Activated CD4-positive, alpha-beta T cell treated with anti-CD3 and anti-CD28 coated beads for 36 hours (primary cell): ENCODE measurements around the gene CCND1. TPM values are rescaled to one million over a fixed set of nuclear protein-coding genes. Genes with fewer than 3 reads are reported as not detected.

Experiments used
- ATAC-seq: fragments of 200-7000 bp; cut with Tn5 transposase; one replicate; pipeline ENCODE4 v1.10.0; 2021; ENCODE audit warnings: mild to moderate bottlenecking, moderate library complexity
- CTCF ChIA-PET: fragments of 350-600 bp; sonication (Branson Sonifier 250); formaldehyde crosslinking; loops from one replicate; lab custom pipeline; 2021; ENCODE audit warnings: antibody characterized with exemption; lab: Charles Lee
- POLR2A ChIA-PET: fragments of 350-600 bp; sonication (Branson Sonifier 250); formaldehyde crosslinking; loops from one replicate; lab custom pipeline; 2021; ENCODE audit warnings: antibody characterized with exemption, inconsistent platforms; lab: Charles Lee
- DNase-seq: peaks from one replicate; pipeline ENCODE4 v3.0.0-alpha.2; 2020
- H3K27ac Mint-ChIP-seq: one replicate; pipeline ENCODE4 v1.8.0; 2021; ENCODE audit warnings: mixed read lengths
- H3K27me3 Mint-ChIP-seq: one replicate; pipeline ENCODE4 v1.8.0; 2021; ENCODE audit warnings: mixed read lengths
- H3K36me3 Mint-ChIP-seq: one replicate; pipeline ENCODE4 v1.8.0; 2021; ENCODE audit warnings: low read depth, mixed read lengths
- H3K4me1 Mint-ChIP-seq: one replicate; pipeline ENCODE4 v1.8.0; 2021; ENCODE audit warnings: mixed read lengths
- H3K4me3 Mint-ChIP-seq: one replicate; pipeline ENCODE4 v1.8.0; 2021; ENCODE audit warnings: mild to moderate bottlenecking, moderate library complexity, mixed read lengths
- H3K9me3 Mint-ChIP-seq: one replicate; pipeline ENCODE4 v1.8.0; 2021; ENCODE audit warnings: low read depth, mixed read lengths
- intact Hi-C, 2 experiments: fragments of 100-400 bp; cut with DNase I in 1 of 2; cut with micrococcal nuclease in 1 of 2; formaldehyde crosslinking; loops; one replicate each; pipeline versions ENCODE4 v1.14.2 to v1.15.1; 2022 to 2024; cut with DNase I, micrococcal nuclease
- total RNA-seq, 2 experiments: library from RNA; stranded (reverse); gene quantifications; one replicate each; pipeline ENCODE4 v1.2.3, GENCODE V29; 2021

Gene CCND1
- total RNA-seq, 2 experiments from 2014 or later, result 0.50 to 0.77 TPM

- no peaks in the 10 kb centered on the region for H3K36me3 Mint-ChIP-seq
- H3K27me3 Mint-ChIP-seq, result peaks cover 27% of the 10 kb centered on the region
- DNase-seq (peak; percentile 64), ATAC-seq (peak; percentile 11)
- POLR2A ChIA-PET, result no interaction called here
- CTCF ChIA-PET, result interaction anchor here (0.6 to 3.0 kb wide), 7 partner anchors 17 to 543 kb away, joined by 3 to 8 read pairs (median 3); no protein-coding TSS in a partner anchor
- intact Hi-C loops, result loop anchor here in 1 of 2 experiments (2.0 to 5.0 kb wide), 6 partner anchors 28 to 798 kb away; no protein-coding TSS in a partner anchor
- no peaks in the 10 kb centered on the region for H3K9me3 Mint-ChIP-seq
- no peak overlapping the region for H3K27ac Mint-ChIP-seq
- peak overlapping the region; percentile 48 for H3K4me3 Mint-ChIP-seq
- peaks cover 22% of the 10 kb centered on the region for H3K4me1 Mint-ChIP-seq
Observed at GRCh38 chr11:69642549-69642912, 1.6 kb downstream of the CCND1 start.

- H3K27me3 Mint-ChIP-seq, result peaks cover 23% of the 10 kb centered on the region
- H3K9me3 Mint-ChIP-seq, result no peaks in the 10 kb centered on the region
- H3K27ac Mint-ChIP-seq, result no peak overlapping the region
- POLR2A ChIA-PET, result no interaction called here
- peak; percentile 86 for DNase-seq
- CTCF ChIA-PET, result interaction anchor here (0.5 to 3.0 kb wide), 11 partner anchors 16 to 544 kb away, joined by 3 to 8 read pairs (median 3); no protein-coding TSS in a partner anchor
- peak; percentile 80 for ATAC-seq
- intact Hi-C loops, result loop anchor here (1.0 to 5.0 kb wide), 9 partner anchors 28 to 798 kb away; no protein-coding TSS in a partner anchor
- no peaks in the 10 kb centered on the region for H3K36me3 Mint-ChIP-seq
- peak overlapping the region; percentile 51 for H3K4me3 Mint-ChIP-seq
- peaks cover 18% of the 10 kb centered on the region for H3K4me1 Mint-ChIP-seq
Observed at GRCh38 chr11:69642913-69643632, 2.1 kb downstream of the CCND1 start.

DNA sequence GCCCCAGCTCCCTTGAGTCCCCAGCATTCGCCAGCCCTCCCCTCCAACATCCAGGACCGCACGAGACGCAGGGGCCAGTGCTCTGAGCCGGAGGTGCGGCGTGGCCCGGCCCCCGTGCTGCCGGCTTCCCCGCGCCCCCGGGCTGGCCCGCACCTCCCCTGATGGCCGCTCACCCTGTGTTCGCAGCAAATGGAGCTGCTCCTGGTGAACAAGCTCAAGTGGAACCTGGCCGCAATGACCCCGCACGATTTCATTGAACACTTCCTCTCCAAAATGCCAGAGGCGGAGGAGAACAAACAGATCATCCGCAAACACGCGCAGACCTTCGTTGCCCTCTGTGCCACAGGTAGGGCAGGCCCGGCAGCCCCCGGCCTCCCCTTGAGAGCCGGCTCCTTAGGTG, 2.7 kb downstream of the CCND1 start:
- H3K36me3 Mint-ChIP-seq, result no peaks in the 10 kb centered on the region
- peaks cover 15% of the 10 kb centered on the region for H3K4me1 Mint-ChIP-seq
- H3K4me3 Mint-ChIP-seq, result peak overlapping the region; percentile 51
- peaks cover 20% of the 10 kb centered on the region for H3K27me3 Mint-ChIP-seq
- POLR2A ChIA-PET, result no interaction called here
- DNase-seq, result no peak
- intact Hi-C loops, result loop anchor here (1.0 to 5.0 kb wide), 9 partner anchors 27 to 799 kb away; no protein-coding TSS in a partner anchor
- CTCF ChIA-PET, result interaction anchor here (0.5 to 3.0 kb wide), 9 partner anchors 16 to 543 kb away, joined by 3 to 8 read pairs (median 3); no protein-coding TSS in a partner anchor
- no peak for ATAC-seq
- H3K9me3 Mint-ChIP-seq, result no peaks in the 10 kb centered on the region
- no peak overlapping the region for H3K27ac Mint-ChIP-seq

DNA sequence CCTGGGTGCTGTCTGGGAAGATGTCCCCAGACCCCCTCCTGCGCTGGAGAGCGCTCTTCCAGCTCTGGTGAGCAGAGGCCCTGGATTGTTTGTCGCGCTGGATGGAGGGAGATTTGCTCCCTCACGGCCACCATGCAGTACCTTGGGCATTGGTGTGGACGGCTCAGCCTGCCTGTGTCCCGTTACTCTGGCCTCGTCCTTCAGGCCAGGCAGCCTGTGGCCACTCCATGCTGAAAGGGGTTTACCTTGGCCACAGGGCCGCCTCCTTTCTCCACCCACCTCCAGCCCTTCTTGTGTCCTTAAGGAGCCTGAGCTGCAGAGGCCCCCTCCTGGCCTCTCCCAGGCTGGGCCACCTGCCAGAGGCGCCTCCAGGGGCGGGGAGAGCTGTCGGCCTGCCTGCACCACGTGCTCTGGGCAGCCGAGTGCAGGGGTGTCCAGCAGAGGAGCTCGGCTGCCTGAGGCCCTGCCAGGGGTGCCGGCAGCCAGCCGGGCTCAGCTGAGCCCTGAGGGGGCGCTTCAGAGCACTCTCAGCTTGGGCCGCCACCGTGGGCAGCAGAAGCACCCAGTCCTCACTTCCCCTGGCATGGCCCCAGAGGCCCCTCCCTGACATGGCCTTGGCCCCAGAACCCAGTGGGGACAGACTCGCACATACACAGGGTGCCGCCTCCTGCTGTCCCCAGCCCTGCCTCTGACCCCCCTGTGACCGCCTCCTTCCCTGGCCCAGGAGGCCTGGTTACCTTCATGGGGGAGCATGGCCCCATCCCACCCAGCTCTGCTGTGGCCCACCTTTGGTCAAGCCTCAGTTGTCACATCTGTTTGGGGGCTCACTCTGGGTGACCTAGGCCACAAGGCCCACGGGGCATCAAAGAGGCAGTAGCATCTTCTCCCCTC, 3.4 kb downstream of the CCND1 start:
- intact Hi-C loops, result loop anchor here in 1 of 2 experiments (5.0 kb wide), 2 partner anchors 202 to 407 kb away; no protein-coding TSS in a partner anchor

GRCh38 chr11:69644962-69645675, 4.2 kb downstream of the CCND1 start:
- intact Hi-C loops, result loop anchor here in 1 of 2 experiments (5.0 kb wide), 2 partner anchors 203 to 408 kb away; no protein-coding TSS in a partner anchor
- no peaks in the 10 kb centered on the region for H3K9me3 Mint-ChIP-seq
- no peak overlapping the region for H3K4me3 Mint-ChIP-seq
- POLR2A ChIA-PET, result no interaction called here
- no peak overlapping the region for H3K27ac Mint-ChIP-seq
- ATAC-seq, result no peak
- H3K27me3 Mint-ChIP-seq, result peaks cover 12% of the 10 kb centered on the region
- H3K36me3 Mint-ChIP-seq, result no peaks in the 10 kb centered on the region
- CTCF ChIA-PET, result interaction anchor here (0.7 to 3.0 kb wide), 4 partner anchors 25 to 547 kb away, joined by 3 to 8 read pairs (median 4); no protein-coding TSS in a partner anchor
- no peak for DNase-seq
- H3K4me1 Mint-ChIP-seq, result peaks cover 9% of the 10 kb centered on the region

More for the DNA sequence above, 3.4 kb downstream of the CCND1 start:
- H3K27me3 Mint-ChIP-seq, result peaks cover 18% of the 10 kb centered on the region
- no peaks in the 10 kb centered on the region for H3K9me3 Mint-ChIP-seq
- ChIA-PET CTCF (interaction anchor here (0.7 to 3.0 kb wide), 5 partner anchors 26 to 546 kb away, joined by 3 to 8 read pairs (median 4); no protein-coding TSS in a partner anchor), POLR2A (no interaction called here)
- peak overlapping the region; percentile 25 for H3K27ac Mint-ChIP-seq
- no peaks in the 10 kb centered on the region for H3K36me3 Mint-ChIP-seq
- peaks cover 12% of the 10 kb centered on the region for H3K4me1 Mint-ChIP-seq
- H3K4me3 Mint-ChIP-seq, result no peak overlapping the region
- DNase-seq, result no peak
- ATAC-seq, result no peak

DNA sequence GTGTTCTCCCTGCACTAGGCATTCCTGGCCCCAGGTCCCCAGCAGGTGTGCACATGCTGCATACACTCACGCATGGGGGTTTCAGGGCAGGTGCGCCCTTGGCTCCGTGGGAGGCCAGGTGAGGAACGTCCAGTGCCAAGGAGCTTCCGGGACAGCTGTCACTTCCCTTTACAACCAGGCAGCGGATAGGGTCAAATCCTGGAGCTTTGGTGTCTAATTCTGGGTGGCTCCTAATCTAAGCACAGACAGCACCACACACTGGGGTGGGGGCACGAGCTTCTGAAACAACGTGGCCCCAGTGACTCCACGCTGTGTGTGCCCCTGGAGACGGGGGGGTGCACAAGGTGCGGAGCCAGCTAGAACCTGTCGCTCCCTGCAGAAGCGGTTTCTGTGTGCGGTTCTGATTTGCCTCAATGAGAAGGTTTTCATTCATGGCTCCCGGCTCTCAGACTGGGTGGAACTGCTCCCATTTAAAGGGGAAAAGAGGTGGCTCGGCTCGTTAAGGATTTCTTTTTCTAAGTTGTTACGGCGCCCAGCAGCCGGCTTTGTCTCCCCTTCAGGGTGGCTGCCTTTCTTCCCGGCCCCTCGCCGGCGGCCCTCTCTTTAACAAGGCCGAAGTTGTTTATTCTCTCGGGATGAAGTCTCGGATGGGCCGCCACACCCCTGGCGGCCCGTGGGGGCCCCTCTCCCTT, 5.0 kb downstream of the CCND1 start:
- Mint-ChIP-seq H3K27me3 (peaks cover 5% of the 10 kb centered on the region), H3K4me3 (no peak overlapping the region), H3K27ac (no peak overlapping the region), H3K9me3 (no peaks in the 10 kb centered on the region), H3K36me3 (no peaks in the 10 kb centered on the region), H3K4me1 (peaks cover 5% of the 10 kb centered on the region)
- ATAC-seq (no peak), DNase-seq (no peak)
- intact Hi-C loops, result no loop called here
- ChIA-PET POLR2A (no interaction called here), CTCF (interaction anchor here (0.7 to 1.1 kb wide), 3 partner anchors 25 to 415 kb away, joined by 3 to 5 read pairs (median 3); no protein-coding TSS in a partner anchor)

GRCh38 chr11:69646493-69647389, 5.8 kb downstream of the CCND1 start:
- Mint-ChIP-seq H3K4me3 (no peak overlapping the region), H3K9me3 (no peaks in the 10 kb centered on the region), H3K4me1 (no peaks in the 10 kb centered on the region), H3K36me3 (no peaks in the 10 kb centered on the region), H3K27ac (no peak overlapping the region), H3K27me3 (no peaks in the 10 kb centered on the region)
- intact Hi-C loops, result no loop called here
- DNase-seq (no peak), ATAC-seq (no peak)
- POLR2A ChIA-PET, result no interaction called here
- CTCF ChIA-PET, result interaction anchor here (0.6 to 0.7 kb wide), 2 partner anchors 416 to 579 kb away, joined by 3 read pairs; no protein-coding TSS in a partner anchor

DNA sequence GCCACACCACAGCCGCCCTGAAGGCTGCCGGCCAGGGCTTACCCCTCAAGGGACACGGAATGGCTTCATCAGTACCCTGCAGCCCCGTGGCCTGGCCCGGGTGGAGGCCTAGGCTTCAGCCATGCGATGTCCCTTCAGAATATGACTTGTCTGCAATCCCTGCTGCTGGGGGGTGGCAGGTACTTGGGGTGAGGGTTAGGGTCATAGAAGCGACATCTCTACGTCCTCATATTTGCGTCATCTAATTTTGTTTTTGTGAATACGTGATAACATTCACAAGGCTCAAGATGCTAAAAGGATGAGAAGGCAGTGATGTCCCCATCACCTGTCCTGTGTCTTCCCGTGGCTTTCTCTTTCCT, 6.4 kb downstream of the CCND1 start:
- Mint-ChIP-seq H3K9me3 (no peaks in the 10 kb centered on the region), H3K4me1 (no peaks in the 10 kb centered on the region), H3K27me3 (no peaks in the 10 kb centered on the region), H3K27ac (no peak overlapping the region), H3K36me3 (no peaks in the 10 kb centered on the region), H3K4me3 (no peak overlapping the region)
- ATAC-seq, result no peak
- CTCF ChIA-PET, result interaction anchor here (0.6 kb wide), 1 partner anchor 578 kb away, joined by 3 read pairs; no protein-coding TSS in a partner anchor
- POLR2A ChIA-PET, result no interaction called here
- intact Hi-C loops, result no loop called here
- no peak for DNase-seq

GRCh38 chr11:69647761-69648497, 7.0 kb downstream of the CCND1 start:
- no peak for ATAC-seq
- Mint-ChIP-seq H3K9me3 (no peaks in the 10 kb centered on the region), H3K36me3 (no peaks in the 10 kb centered on the region), H3K27ac (no peak overlapping the region), H3K4me1 (no peaks in the 10 kb centered on the region), H3K4me3 (no peak overlapping the region), H3K27me3 (no peaks in the 10 kb centered on the region)
- intact Hi-C loops, result no loop called here
- ChIA-PET POLR2A (no interaction called here), CTCF (no interaction called here)
- DNase-seq, result no peak
